Cardiac fibroblast (primary cell): ENCODE results near the gene SMIM10L1.

Experiments used
- DNase-seq, 2 donors: peaks; one replicate each; pipeline versions ENCODE4 v3.0.0 to v3.0.0-alpha.2; 2010; ENCODE audit warnings: low read depth in 2 of 2
- H3K4me3 ChIP-seq, 2 donors: replicated peaks in 1 of 2; 1 replicate in 1 of 2; 2 replicates in 1 of 2; pipeline ENCODE4 v1.5.1; 2011; ENCODE audit warnings: low read depth in 2 of 2, low read length in 2 of 2, mild to moderate bottlenecking in 2 of 2, moderate library complexity in 1 of 2
- TF ChIP-seq, protein P1 (sequence below): IDR thresholded peaks from one replicate; pipeline ENCODE4 v1.5.1; 2011; ENCODE audit warnings: low read depth, mild to moderate bottlenecking, low read length, inconsistent platforms

SMIM10L1 gene

DNA sequence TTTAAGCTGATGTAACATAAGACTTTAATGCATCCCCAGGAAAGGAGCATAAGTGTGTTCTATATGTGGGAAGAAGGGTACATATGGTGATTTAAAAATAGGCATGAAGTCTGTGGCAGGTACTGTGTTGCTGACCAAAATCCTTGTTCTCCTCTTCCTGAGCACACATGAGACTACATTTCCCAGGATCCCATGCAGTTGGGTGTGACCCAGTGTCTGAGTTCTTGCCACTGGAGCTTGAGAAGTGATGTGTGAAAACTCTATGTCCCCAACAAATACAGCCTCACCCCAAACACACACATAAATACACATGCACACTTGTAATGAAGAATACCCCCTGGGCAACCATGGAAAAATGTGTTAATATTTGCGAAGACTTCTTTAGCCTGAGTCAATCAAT is 8.5 kb upstream of the SMIM10L1 start:
- H3K4me3 ChIP-seq: no peak overlapping the region
- TF ChIP-seq, protein P1, sequence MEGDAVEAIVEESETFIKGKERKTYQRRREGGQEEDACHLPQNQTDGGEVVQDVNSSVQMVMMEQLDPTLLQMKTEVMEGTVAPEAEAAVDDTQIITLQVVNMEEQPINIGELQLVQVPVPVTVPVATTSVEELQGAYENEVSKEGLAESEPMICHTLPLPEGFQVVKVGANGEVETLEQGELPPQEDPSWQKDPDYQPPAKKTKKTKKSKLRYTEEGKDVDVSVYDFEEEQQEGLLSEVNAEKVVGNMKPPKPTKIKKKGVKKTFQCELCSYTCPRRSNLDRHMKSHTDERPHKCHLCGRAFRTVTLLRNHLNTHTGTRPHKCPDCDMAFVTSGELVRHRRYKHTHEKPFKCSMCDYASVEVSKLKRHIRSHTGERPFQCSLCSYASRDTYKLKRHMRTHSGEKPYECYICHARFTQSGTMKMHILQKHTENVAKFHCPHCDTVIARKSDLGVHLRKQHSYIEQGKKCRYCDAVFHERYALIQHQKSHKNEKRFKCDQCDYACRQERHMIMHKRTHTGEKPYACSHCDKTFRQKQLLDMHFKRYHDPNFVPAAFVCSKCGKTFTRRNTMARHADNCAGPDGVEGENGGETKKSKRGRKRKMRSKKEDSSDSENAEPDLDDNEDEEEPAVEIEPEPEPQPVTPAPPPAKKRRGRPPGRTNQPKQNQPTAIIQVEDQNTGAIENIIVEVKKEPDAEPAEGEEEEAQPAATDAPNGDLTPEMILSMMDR: no peak
- DNase-seq: no peak

DNA sequence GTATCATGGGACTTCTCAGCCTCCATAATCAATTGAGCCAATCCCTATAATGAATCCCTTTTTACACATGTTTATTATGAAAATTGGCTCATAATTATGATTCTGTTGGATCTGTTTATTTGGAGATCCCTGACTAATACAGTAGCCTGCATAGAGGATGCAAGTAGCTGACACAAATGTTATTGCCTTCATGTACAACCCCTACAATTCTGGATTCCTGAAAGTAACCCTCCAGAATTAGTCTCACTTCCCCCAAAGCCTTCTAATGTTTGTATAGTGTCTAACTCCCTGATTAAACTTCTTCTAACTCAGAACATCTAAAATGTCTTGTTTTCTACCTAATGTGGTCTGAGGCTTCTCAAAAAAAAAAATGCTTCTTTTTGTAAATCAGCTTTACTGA is 6.6 kb upstream of the SMIM10L1 start:
- TF ChIP-seq, protein P1: no peak
- DNase-seq: no peak
- no peak overlapping the region for H3K4me3 ChIP-seq

DNA sequence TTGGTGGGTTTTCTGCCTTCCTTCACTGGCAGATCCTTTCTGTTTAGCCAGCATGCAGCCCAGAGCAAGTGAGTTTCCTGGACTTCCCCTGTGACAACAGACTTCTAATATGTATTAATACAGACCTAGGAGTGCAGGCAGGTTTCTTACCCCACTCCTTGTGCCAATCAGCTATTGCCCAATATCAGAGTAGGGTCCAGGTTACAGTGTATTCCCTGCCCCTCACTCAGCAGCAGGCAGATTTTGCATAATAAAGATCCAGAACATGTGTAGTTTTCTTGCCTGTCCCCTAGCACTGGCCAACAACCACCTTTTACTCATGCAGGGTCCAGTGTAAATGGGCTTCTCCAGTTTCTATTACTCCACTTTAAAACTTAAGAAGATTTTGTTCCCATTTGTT is 4.7 kb upstream of the SMIM10L1 start:
- no peak overlapping the region for H3K4me3 ChIP-seq
- no peak for DNase-seq
- TF ChIP-seq, protein P1: no peak

DNA sequence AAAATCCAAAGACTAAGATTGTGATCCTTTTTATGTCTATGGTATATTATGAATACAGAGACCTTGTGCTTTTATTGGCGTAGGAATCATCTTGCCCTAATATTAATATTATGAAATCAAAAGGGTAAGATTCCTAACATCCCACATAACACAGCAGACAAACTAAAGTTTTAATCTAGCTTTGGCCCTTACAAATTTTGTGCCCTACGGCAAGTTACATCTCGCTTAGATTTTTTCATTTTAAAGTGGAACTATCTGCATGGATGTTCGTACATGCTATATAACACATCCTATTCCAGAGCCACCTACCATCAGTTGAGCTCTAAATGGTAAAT is 217 bp upstream of the SMIM10L1 start:
- peak overlapping the region; percentile 75 to 83 for H3K4me3 ChIP-seq
- DNase-seq: no peak
- TF ChIP-seq, protein P1: no peak

DNA sequence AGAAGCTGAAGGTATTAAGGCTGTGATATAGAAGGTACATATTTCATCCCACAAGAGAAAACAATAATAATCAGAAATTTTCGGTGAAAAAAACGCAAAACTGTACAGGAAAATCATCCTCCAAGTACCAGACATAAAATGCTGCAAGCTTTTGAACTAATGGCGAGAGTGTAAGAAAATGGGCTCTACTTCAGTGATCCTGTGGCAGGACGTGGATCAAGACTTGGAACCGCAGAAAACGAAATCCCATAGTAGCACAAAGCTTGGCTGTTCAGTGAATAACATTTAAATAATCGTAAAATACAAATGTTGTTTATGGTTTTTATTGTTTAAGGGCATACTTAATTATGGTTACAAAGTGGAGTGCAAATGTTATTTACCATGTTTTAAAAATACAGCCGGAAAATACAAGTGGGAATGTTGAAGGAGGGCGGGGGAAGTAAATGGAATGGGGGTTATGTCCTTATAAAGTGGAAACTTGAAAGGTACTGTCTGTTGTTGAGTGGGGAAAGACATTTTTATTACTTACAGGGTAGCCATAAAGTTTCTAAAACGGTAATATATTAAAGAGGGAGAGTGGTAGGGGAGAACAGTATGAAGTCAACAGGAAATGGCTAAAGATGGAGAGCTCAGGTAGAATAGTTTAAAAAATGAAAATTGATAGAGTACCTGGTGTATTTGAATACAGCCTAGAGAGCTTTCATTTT is 1.1 kb downstream of the SMIM10L1 start:
- DNase-seq: peak; percentile 34 to 47
- TF ChIP-seq, protein P1: no peak
- peak overlapping the region; percentile 75 to 83 for H3K4me3 ChIP-seq

DNA sequence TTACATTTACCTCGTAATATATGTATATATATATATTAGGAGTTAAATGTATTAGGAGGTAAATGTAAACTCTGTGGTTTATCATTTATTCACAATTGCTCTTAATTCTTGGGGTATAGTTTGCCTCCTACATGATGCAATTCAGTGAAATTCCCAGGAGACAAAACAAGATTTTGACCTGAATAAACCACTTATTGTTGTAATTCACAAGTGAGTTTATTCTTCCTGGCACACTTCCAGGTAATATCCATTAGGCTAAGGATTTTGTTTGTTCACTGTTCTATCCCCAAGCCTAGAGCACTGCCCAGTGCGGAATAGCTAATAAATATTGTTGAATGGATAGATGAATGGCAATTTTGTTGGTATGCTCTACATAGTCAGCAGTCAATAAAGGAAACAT is 3.0 kb downstream of the SMIM10L1 start:
- H3K4me3 ChIP-seq: no peak overlapping the region
- DNase-seq: peak in 1 of 2 donors; percentile 27
- TF ChIP-seq, protein P1: no peak

DNA sequence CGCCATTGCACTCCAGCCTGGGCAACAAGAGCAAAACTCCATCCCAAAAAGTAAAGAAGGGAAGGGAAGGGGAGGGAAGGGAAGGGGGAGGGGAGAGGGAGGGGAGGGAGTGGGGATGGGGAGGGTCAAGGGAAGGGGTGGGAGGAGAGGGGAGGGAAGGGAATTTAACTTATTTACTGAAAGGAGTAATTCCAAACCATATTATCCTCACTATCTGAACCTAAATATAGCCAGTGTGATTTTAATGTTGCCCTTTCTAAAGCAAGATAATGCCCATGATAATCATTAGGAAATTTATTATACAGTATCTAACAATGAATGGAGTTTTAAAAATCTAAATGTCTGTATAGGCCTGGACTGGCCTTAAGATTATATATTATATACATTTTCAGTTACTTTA is 7.3 kb downstream of the SMIM10L1 start:
- no peak for DNase-seq
- TF ChIP-seq, protein P1: no peak
- no peak overlapping the region for H3K4me3 ChIP-seq
